HG03159 (cell line): ENCODE results near the gene PPP3R2.

Experiments used
- ATAC-seq: cut with Tn5 transposase; IDR thresholded peaks from one replicate; pipeline ENCODE4 v1.9.1; 2021; ENCODE audit warnings: mild to moderate bottlenecking, moderate library complexity; ENCODE audit not compliant: unreplicated experiment

PPP3R2 gene, protein sequence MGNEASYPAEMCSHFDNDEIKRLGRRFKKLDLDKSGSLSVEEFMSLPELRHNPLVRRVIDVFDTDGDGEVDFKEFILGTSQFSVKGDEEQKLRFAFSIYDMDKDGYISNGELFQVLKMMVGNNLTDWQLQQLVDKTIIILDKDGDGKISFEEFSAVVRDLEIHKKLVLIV

GRCh38 chr9:101594796-101595195 lies at the start of gene PPP3R2:
Gene PPP3R2 (minus strand): TSS chr9:101594969. CDS start chr9:101594921, 48 bp downstream.
- ATAC-seq = no peak

- no peak for ATAC-seq
Observed at GRCh38 chr9:101639785-101640665, 45.3 kb upstream of the PPP3R2 start.

GRCh38 chr9:101639311-101639710 lies 44.5 kb upstream of the PPP3R2 start:
- no peak for ATAC-seq

- ATAC-seq = no peak
Observed at GRCh38 chr9:101636247-101636646, 41.5 kb upstream of the PPP3R2 start.

GRCh38 chr9:101635473-101635872 lies 40.7 kb upstream of the PPP3R2 start:
- ATAC-seq = no peak

DNA sequence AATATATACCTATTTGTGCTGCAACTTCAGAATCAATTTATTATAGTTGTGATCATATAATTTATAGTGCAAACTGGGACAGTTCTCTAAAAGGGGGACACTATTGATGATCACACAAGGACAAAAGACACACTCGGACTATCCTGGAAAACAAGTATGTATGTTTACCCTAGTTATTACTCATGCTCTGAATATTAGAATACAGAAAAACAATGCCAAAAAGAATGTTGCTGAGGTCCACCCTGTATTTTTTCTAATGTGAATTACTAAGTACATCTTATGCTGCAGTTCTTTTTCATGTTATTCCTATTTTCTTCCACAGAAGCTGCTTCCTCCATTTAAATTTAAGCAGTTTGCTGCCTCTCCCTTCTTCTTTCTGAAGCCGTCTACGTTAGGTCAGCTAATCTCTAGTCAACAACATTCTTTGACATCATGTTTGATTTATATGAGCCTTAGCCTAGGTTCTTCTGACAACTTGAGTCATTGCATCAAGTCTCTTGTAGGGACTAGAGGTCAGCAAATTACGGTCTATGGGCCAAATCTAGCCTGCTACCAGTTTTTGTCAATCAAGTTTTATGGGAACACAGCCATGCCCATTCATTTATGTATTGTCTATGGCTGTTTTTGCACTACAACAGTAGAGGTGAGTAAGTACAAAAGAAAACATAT lies 40.1 kb upstream of the PPP3R2 start:
- ATAC-seq = no peak

DNA sequence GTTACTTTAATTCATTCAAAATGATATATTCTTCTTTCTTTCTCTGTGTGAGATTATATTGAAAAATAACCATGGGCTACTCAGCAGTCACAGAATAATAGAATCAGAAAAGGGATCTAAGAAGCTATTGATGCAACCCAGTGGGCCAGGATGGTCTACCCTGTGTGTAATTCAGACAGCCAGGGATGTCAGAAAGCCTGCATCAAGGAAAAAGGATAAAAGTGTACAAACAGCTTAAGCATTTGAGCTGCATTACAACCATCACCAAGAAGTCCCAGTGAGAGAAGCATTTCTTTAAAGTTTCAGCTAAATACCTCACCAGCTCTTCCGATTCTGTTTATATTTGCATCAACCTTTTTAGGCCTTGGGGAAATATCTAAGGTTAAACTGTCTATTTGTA lies 37.8 kb upstream of the PPP3R2 start:
- no peak for ATAC-seq

DNA sequence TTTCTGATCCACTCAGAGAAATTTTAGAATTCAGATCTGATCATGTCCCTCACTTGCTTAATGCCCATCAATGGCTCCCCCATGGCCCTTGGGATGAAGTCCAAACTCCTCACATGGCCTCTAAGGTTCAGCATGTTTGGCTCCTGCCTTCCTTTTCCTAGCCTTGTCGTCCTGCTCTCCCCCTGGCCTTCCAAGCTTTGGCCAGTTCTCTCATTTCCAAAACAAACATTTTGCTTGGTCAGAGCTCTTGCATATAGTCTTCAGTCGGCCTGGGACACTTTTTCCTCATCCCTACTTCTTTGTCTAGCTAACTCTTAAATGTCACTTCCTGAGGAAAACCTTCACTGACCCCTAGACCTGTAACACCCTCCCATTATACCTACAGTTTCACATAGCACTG lies 37.1 kb upstream of the PPP3R2 start:
- no peak for ATAC-seq

DNA sequence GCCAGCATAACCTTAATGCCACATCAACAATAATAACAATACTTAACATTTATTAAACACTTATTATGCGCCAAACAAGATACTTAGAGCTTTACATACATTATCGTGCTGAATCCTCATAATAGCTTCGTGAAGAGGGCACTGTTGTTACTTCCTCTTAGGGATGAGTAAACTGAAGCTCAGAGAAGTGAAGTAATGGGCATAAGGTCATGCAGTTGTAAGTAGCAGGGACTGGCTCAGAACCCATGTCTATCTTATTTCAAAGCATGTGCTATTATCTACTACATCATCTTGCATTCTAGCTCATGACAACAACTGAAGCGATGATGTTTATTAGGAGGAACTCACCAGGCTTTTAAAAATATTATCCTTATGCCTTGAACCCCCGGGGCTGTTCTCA lies 34.9 kb upstream of the PPP3R2 start:
- ATAC-seq = no peak

DNA sequence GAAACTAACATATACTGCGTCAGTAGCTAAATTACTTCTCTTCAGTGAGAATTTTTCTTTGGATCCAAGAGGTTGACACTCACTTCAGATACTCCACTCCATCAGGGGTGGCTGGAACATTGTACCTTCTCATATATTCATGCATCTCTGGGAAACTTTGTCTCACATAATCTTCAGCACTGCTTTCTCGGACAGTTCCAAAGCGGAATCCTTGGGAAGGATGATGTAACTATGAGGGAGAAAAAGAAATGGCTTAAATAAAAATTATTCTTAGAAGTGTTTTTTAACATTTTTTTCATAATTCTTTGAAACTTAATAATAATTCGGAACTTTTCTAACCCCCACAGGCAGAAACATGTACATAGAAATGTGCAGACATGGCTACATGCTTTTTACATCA lies 33.4 kb upstream of the PPP3R2 start:
- ATAC-seq = no peak

- ATAC-seq = no peak
Observed at GRCh38 chr9:101626295-101626694, 31.5 kb upstream of the PPP3R2 start.

- ATAC-seq = no peak
Observed at GRCh38 chr9:101625876-101626275, 31.1 kb upstream of the PPP3R2 start.

- ATAC-seq = no peak
Observed at GRCh38 chr9:101620452-101620851, 25.7 kb upstream of the PPP3R2 start.

DNA sequence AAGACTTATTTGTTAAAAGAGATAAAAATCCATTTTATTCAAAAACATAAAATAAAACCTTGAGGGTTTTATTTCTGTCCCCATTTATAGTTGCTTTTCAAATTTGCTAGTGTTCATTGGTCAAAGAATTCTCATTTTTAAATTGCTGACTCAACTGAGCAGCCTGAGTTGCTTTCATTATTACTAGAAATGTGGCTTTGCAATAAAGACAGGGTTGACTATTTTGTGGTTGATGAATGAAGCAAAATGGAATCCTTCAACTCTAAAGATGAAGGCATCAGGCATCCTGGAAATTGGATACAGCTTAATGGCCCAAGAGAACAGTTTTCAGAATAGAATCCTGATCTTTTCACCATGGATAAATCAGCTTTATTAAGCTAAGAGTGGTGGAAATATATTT lies 23.9 kb upstream of the PPP3R2 start:
- ATAC-seq = peak; percentile 69

DNA sequence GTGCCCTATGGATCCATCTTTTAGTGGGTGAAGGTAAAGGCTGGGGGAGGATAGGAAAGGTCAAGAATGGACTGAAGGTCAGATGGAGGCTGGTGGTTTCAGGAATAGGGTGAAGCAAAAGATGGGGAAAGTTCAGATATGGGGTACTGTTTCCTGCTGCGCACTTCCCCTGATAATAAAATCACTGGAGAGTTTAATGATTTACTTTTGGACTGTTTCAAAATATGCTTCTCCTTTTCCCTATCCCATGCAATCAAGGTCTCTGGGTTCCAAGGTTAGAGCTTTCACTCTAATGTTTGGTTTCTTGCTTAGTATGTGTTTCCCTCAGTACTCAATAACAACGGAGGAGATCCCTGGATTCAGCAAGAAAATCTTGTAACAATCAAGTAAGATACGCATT lies 10.8 kb upstream of the PPP3R2 start:
- no peak for ATAC-seq

DNA sequence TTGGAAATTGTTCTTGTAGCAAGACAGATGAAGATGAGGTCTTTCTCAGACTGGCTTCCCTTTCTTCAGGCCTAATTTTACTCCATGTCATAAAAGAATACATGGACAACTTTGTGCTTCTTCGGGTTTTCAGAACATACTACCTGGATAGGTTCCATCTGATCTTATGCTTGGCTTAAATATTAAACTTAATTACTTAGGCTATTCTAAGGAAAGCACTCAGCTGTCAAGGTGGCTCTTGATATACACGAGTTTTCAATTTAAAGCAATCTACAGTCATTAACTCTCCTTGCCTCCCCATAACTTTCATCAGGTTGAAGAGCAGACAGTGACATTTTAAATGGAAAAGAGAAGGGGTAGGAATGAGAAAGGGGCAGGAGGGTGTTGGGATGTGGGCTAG lies 9.5 kb upstream of the PPP3R2 start:
- ATAC-seq = no peak

GRCh38 chr9:101601904-101602765 lies 7.4 kb upstream of the PPP3R2 start:
- peak; percentile 58 for ATAC-seq

DNA sequence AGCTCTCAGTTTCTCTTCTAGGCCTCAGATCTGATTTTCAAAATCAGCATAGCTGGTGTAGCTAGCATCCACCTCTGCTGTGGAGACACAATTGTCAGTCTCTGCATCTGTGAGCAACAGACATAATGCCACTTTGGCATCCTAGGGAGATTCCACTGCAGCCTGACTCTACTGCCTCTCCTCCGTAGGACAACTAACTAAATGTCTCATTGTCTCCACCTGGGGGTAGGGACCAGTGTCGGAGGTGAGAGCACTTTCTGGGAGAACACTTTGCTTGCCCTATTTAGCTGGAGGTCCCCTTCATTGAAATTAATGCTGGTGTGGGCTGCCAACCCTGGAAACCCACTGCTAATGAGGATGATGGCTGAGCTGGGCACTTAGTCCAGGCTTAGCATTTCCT lies 1.4 kb downstream of the PPP3R2 start:
- no peak for ATAC-seq

DNA sequence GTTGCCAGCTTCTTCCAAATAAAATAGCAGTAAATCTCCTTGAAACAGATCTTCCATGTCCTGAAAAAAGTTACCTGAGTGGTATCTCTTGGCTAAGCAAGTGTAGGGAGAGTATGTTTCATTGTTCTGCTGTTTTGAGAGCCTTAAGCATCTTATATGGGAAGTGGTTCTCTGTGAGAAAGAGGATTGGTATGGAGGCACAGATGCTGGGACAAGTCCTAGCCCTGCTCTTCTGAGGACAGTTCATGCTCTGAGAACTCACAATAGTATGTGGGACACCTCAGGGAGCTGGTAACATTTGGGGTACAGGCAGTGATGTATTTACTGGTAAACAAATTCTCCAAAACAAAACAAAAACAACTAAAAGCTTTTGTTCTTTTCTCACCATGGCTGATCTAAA lies 2.0 kb downstream of the PPP3R2 start:
- ATAC-seq = no peak

DNA sequence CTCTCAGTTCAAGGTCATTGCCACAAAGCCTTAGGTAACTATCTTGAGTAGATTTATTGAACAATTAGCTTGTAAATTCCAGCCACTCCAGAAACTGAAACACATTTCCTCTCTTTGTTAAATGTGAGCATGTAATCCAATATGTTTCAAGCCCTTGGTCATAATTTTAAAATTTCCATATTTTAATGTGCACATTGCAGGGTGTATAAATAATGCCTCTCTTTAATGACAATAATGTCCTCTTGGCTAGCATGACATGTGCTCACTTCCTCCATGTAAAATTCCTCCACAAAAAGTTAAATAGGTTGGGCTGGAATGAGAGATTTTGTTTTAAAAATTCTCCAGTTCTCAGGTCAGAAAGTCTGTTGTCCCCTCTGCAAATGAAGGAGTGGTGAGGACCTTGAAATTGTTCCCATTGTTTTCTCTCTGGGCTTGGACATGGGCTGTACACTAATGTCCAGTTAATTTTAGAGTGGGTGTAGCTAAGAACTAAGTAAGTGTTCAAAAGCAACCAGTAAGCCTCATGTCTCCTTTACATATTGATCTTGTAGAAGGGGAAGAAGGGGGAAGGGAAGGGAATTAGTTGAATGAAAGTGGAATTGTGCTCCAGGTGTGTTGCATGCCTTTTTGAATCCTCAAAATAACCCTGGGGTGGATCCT lies 2.9 kb downstream of the PPP3R2 start:
- ATAC-seq = no peak

- no peak for ATAC-seq
Observed at GRCh38 chr9:101590901-101591300, 3.9 kb downstream of the PPP3R2 start.
